Testis (tissue), 3 donors: Measurements from ENCODE around the gene HDAC3. TPM values are rescaled to one million over a fixed set of nuclear protein-coding genes. Genes with fewer than 3 reads are reported as not detected.

Experiments used
- DNase-seq: peaks from one replicate; pipeline ENCODE4 v3.0.0-alpha.2; 2019
- H3K27ac ChIP-seq, 2 donors: fragments of 200-600 bp; sonication (generic); one replicate each; pipeline ENCODE4 v1.5.1; 2019
- H3K27me3 ChIP-seq: fragments of 200-600 bp; sonication (generic); one replicate; pipeline ENCODE4 v1.5.1; 2019
- H3K36me3 ChIP-seq: fragments of 200-600 bp; sonication (generic); one replicate; pipeline ENCODE4 v1.5.1; 2017; ENCODE audit warnings: low read depth; ENCODE audit errors: missing control alignments
- H3K4me1 ChIP-seq: fragments of 200-600 bp; sonication (generic); one replicate; pipeline ENCODE4 v1.5.1; 2019
- H3K4me3 ChIP-seq, 2 donors: fragments of 200-600 bp; sonication (generic); one replicate each; pipeline ENCODE4 v1.5.1; 2017 to 2019
- H3K9me3 ChIP-seq: fragments of 200-600 bp; sonication (generic); one replicate; pipeline ENCODE4 v1.5.1; 2017
- POLR2A ChIP-seq: fragments of 450-650 bp; IDR thresholded peaks from one replicate; pipeline ENCODE4 v1.6.1; 2017; ENCODE audit warnings: antibody characterized with exemption, mild to moderate bottlenecking, moderate library complexity
- WGBS, 2 donors: methylation state at CpG; one replicate each; pipeline ENCODE4 v1.1.5; 2018; 5-methylcytosine and 5-hydroxymethylcytosine counted together
- intact Hi-C: fragments of 100-400 bp; cut with DNase I; formaldehyde crosslinking; loops from one replicate; pipeline ENCODE4 v1.15.1; 2023; ENCODE audit warnings: low total_unique reads
- polyA plus RNA-seq: library from polyadenylated mRNA; stranded (reverse); fragments of 350-450 nt; fragmentation: Illumina TruSeq; extraction: RNeasy Lipid Tissue Mini Kit (QIAGEN cat#74804); gene quantifications from one replicate; pipeline ENCODE4 v1.2.3, GENCODE V29; 2014; ENCODE audit warnings: low read depth, low replicate concordance; ENCODE audit not compliant: insufficient read depth
- total RNA-seq, 2 donors: library from RNA; depleted of rRNA; stranded (reverse); fragments of >200 nt; gene quantifications; one replicate each; pipeline ENCODE4 v1.2.3, GENCODE V29; 2016
- TF ChIP-seq, protein P1 (sequence below), 3 experiments: fragments of 450-650 bp in 2 of 3; fragments of 200-600 bp in 1 of 3; sonication (generic) in 1 of 3; IDR thresholded peaks; one replicate each; pipeline ENCODE4 v1.5.1; 2016 to 2019; ENCODE audit warnings: antibody characterized with exemption in 3 of 3, mild to moderate bottlenecking in 2 of 3, moderate library complexity in 1 of 3

HDAC3 gene
- total and polyA plus RNA-seq, 3 donors from 2014 or later = 57.3 to 76.5 (median 63.9) TPM

DNA sequence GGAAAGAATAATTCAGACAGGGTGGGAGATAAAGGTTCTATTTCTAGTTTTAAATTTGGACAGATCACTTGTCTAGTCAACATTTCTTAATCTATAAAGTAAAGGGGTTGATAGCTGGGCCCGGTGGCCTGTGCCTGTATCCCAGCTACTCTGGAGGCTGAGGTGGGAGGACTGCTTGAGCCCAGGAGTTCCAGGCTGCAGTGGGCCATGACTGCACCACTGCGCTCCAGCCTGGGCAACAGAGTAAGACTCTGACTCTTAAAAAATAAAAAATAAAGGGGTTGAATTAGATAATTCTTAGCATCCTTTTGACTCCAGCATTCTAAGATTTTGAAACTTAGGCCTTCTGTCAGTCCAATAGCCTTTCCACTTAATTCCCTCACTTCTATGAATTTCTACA, 28.6 kb downstream of the HDAC3 start:
- Histone ChIP-seq H3K4me1 (no peaks in the 10 kb centered on the region), H3K27ac (no peak overlapping the region), H3K4me3 (no peak overlapping the region), H3K27me3 (no peaks in the 10 kb centered on the region), H3K9me3 (no peaks in the 10 kb centered on the region), H3K36me3 (no peaks in the 10 kb centered on the region)
- WGBS, 2 donors = 88% methylated on average over 2 of the region's 2 CpGs
- intact Hi-C loops = no loop called here
- no peak for DNase-seq
- TF ChIP-seq, protein P1, sequence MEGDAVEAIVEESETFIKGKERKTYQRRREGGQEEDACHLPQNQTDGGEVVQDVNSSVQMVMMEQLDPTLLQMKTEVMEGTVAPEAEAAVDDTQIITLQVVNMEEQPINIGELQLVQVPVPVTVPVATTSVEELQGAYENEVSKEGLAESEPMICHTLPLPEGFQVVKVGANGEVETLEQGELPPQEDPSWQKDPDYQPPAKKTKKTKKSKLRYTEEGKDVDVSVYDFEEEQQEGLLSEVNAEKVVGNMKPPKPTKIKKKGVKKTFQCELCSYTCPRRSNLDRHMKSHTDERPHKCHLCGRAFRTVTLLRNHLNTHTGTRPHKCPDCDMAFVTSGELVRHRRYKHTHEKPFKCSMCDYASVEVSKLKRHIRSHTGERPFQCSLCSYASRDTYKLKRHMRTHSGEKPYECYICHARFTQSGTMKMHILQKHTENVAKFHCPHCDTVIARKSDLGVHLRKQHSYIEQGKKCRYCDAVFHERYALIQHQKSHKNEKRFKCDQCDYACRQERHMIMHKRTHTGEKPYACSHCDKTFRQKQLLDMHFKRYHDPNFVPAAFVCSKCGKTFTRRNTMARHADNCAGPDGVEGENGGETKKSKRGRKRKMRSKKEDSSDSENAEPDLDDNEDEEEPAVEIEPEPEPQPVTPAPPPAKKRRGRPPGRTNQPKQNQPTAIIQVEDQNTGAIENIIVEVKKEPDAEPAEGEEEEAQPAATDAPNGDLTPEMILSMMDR (IDR thresholded peaks at IDR 0.05) = no peak
- TF ChIP-seq POLR2A = no peak

DNA sequence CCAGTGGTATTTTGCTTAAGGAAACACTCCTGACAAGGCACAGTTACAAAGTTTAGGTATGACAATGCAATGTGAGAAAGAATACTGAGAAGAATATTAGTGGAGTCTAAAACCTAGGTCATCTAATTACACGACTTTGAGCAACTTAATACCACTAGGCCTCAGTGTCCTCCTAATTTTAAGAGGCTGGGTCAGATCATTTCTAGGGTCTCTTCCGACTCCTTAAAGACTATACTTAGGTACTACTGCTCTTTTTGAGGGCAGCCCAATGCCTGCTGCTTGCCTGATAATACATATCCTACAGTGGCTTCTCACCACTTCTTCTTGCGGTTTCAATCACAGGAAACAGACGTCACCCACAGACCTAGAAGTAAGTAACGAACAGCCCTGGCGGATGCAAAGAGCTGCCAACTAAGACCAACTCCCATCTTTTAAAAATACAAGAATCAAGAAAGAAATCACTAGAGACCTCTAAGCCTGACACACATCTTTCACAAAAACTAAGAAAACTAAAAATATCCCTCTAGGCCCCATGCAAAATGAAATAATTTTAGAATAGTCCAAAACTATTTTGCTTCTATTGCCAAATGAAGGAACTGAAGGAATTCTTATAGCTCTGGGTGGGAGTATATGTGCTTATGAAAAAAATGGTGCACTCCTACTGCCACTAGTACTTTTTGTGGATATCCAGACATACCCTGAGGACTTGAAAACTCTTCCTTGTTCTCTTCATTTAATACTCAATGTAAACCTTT, 30.9 kb downstream of the HDAC3 start:
- 62 to 74% methylated on average over 6 of the region's 6 CpGs for WGBS, 2 donors
- Histone ChIP-seq H3K36me3 (no peaks in the 10 kb centered on the region), H3K27me3 (no peaks in the 10 kb centered on the region), H3K27ac (peak overlapping the region in 1 of 2 donors; percentile 8), H3K9me3 (no peaks in the 10 kb centered on the region), H3K4me1 (no peaks in the 10 kb centered on the region), H3K4me3 (no peak overlapping the region)
- intact Hi-C loops = no loop called here
- TF ChIP-seq, protein P1 (IDR thresholded peaks at IDR 0.05) = no peak
- no peak for TF ChIP-seq POLR2A
- DNase-seq = peak; percentile 32

- no peak overlapping the region for H3K27ac ChIP-seq
These were observed 32.5 kb downstream of the HDAC3 start for GRCh38 chr5:141603923-141604717.

DNA sequence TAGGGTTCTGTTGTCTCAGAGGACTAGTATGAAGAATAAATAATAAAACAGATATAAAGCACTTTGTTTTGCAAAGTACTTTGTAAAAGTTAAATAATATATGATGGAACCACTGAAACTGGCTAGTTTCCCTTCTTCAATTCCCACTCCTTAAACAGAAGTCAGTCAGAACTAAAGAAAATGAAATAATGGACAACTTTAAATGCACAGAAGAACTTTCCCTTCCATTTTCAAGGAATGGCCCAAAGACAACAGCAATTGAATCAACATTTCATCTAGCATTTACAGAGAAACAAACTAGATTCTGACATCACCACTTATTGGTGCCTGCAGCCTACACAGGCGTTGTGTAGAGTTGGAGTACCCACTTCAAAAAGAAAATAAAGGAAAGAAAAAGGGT, 34.0 kb downstream of the HDAC3 start:
- H3K4me1 ChIP-seq = no peaks in the 10 kb centered on the region
- no peaks in the 10 kb centered on the region for H3K27me3 ChIP-seq
- H3K9me3 ChIP-seq = no peaks in the 10 kb centered on the region
- intact Hi-C loops = no loop called here
- H3K36me3 ChIP-seq = no peaks in the 10 kb centered on the region
- no peak overlapping the region for H3K27ac ChIP-seq
- WGBS, 2 donors = 100% methylated on average over 1 of the region's 1 CpG
- TF ChIP-seq, protein P1 (IDR thresholded peaks at IDR 0.05) = no peak
- no peak for TF ChIP-seq POLR2A
- DNase-seq = no peak
- no peak overlapping the region for H3K4me3 ChIP-seq

More at GRCh38 chr5:141603923-141604717, 32.5 kb downstream of the HDAC3 start:
- Histone ChIP-seq H3K27me3 (no peaks in the 10 kb centered on the region), H3K4me3 (no peak overlapping the region), H3K9me3 (no peaks in the 10 kb centered on the region), H3K36me3 (no peaks in the 10 kb centered on the region), H3K4me1 (no peaks in the 10 kb centered on the region)
- intact Hi-C loops = no loop called here
- WGBS, 2 donors = 79 to 86% methylated on average over 6 of the region's 6 CpGs
- DNase-seq = peak; percentile 31
- TF ChIP-seq, protein P1 (IDR thresholded peaks at IDR 0.05) = no peak
- TF ChIP-seq POLR2A = no peak
